A673 (cell line): ENCODE data around the gene KANK4.

ENCODE experiments used
- CTCF ChIP-seq: fragments of 300-800, 200-600 bp; sonication (generic); conservative IDR thresholded peaks from 2 replicates; pipeline ENCODE4 v1.5.1; 2017; ENCODE audit warnings: low read depth, mild to moderate bottlenecking, antibody characterized with exemption, low read length, moderate library complexity, mixed read lengths
- EZH2 ChIP-seq: fragments of 200-600 bp; sonication (generic); IDR thresholded peaks from 2 replicates; pipeline ENCODE4 v1.6.1; 2017; ENCODE audit warnings: borderline replicate concordance, low read depth, mild to moderate bottlenecking, mixed read lengths, antibody characterized with exemption, low read length; ENCODE audit not compliant: poor library complexity, severe bottlenecking

GRCh38 chr1:62263814-62264353 is 55.4 kb downstream of the KANK4 start:
- no peak for TF ChIP-seq CTCF
- TF ChIP-seq EZH2 = no peak
